ENCODE measurements around the gene LRRD1.

GRCh38 chr7:92121681-92122080 is 57.3 kb downstream of the LRRD1 start:
- no peak for TF ChIP-seq ZNF274 (IDR thresholded peaks at IDR 0.05; ENCODE audit: low read depth, low read length)
- TF ChIP-seq YY1 (IDR thresholded peaks at IDR 0.05; ENCODE audit: insufficient read depth, insufficient read length) = no peak
